Tracheal epithelial cell (primary cell): Measurements from ENCODE around the gene NR1D2. TPM values are rescaled to one million over a fixed set of nuclear protein-coding genes. Genes with fewer than 3 reads are reported as not detected.

Source experiments
- total RNA-seq: library from RNA; depleted of rRNA; stranded (reverse); fragments of >200 nt; gene quantifications from 2 replicates; pipeline ENCODE4 v1.2.1, GENCODE V29; 2014

Gene NR1D2
- total RNA-seq = 12.3 and 39.0 TPM in 2 replicates

GRCh38 chr3:23944861-23945662 lies at the start of gene NR1D2:
Gene NR1D2, plus strand, starts transcription at chr3:23945286. Its CDS starts 293 bp downstream, at chr3:23945579.

GRCh38 chr3:23916886-23917678 lies 28.0 kb upstream of the NR1D2 start, which contains the start of the genes NKIRAS1 and RPL15:
Gene NKIRAS1, minus strand, starts transcription at chr3:23916990. Its CDS starts 6,086 bp downstream, at chr3:23910904.
Gene RPL15, plus strand, starts transcription at chr3:23917132. Its CDS starts 728 bp downstream, at chr3:23917860.

Other genes with a start within 250 kb of the NR1D2 start
- 124 and 148 TPM in 2 replicates for gene UBE2E1, start 139.3 kb upstream of the NR1D2 start, total RNA-seq
- gene NKIRAS1, start 28.3 kb upstream of the NR1D2 start, total RNA-seq = 8.7 and 9.9 TPM in 2 replicates
- 3,297 and 4,492 TPM in 2 replicates for gene RPL15, start 28.2 kb upstream of the NR1D2 start, total RNA-seq